H1 (cell line): ENCODE results near the gene ZNF789. TPM values are rescaled to one million over a fixed set of nuclear protein-coding genes. Genes with fewer than 3 reads are reported as not detected.

Source experiments
- CTCF ChIA-PET: fragments of 300-600 bp; sonication (Branson Sonifier 250); formaldehyde crosslinking; loops from one replicate; lab custom pipeline; 2021; ENCODE audit not compliant: partially characterized antibody; lab: Charles Lee
- POLR2A ChIA-PET: fragments of 300-600 bp; sonication (Branson Sonifier 250); formaldehyde crosslinking; loops from one replicate; lab custom pipeline; 2021; ENCODE audit warnings: inconsistent platforms; ENCODE audit not compliant: partially characterized antibody; lab: Charles Lee
- DNase-seq, 2 experiments: peaks; one replicate each; pipeline versions ENCODE4 v3.0.0 to v3.0.0-alpha.2; 2010 to 2022; ENCODE audit warnings: low spot score in 2 of 2, low read depth in 1 of 2, mixed read lengths in 1 of 2
- FAIRE-seq: peaks from 2 replicates; lab custom pipeline; 2011; peaks lifted over from hg19 to GRCh38; lab: Jason Lieb, UNC
- H2AFZ ChIP-seq: 2 replicates; pipeline ENCODE4 v1.8.1; 2012; ENCODE audit warnings: low read length, inconsistent platforms
- H2AK5ac ChIP-seq: 2 replicates; pipeline ENCODE4 v1.6.1; 2013; ENCODE audit warnings: low read depth, low read length
- H2BK120ac ChIP-seq: replicated peaks from 2 replicates; pipeline ENCODE3; 2013; ENCODE audit warnings: low read depth, low read length, inconsistent platforms
- H2BK12ac ChIP-seq: 2 replicates; pipeline ENCODE4 v1.6.1; 2013; ENCODE audit warnings: low read depth, low read length
- H2BK15ac ChIP-seq: 2 replicates; pipeline ENCODE4 v1.6.1; 2013; ENCODE audit warnings: low read length
- H2BK20ac ChIP-seq: 2 replicates; pipeline ENCODE4 v1.6.1; 2013; ENCODE audit warnings: low read length
- H2BK5ac ChIP-seq: 2 replicates; pipeline ENCODE4 v1.6.1; 2013; ENCODE audit warnings: low read depth, low read length
- H3K14ac ChIP-seq: 2 replicates; pipeline ENCODE4 v1.6.1; 2013; ENCODE audit warnings: inconsistent platforms; ENCODE audit not compliant: insufficient read length
- H3K18ac ChIP-seq: 2 replicates; pipeline ENCODE4 v1.6.1; 2013; ENCODE audit warnings: low read length; ENCODE audit errors: extremely low read depth
- H3K23ac ChIP-seq: 2 replicates; pipeline ENCODE4 v1.6.1; 2013; ENCODE audit warnings: inconsistent platforms; ENCODE audit not compliant: insufficient read length
- H3K23me2 ChIP-seq: 2 replicates; pipeline ENCODE4 v1.6.1; 2013; ENCODE audit warnings: low read depth, low read length
- H3K27ac ChIP-seq: 2 replicates; pipeline ENCODE4 v1.6.1; 2011; ENCODE audit warnings: low read depth, low read length, inconsistent platforms
- H3K27me3 ChIP-seq, 4 experiments: replicated peaks in 1 of 4; 1 replicate in 1 of 4; 2 replicates in 3 of 4; pipeline versions ENCODE4 v1.6.1 to v1.8.1; 2011 to 2013; ENCODE audit warnings: low read length in 3 of 4, mild to moderate bottlenecking in 3 of 4, inconsistent platforms in 2 of 4, mixed read lengths in 2 of 4, moderate library complexity in 1 of 4; ENCODE audit not compliant: control insufficient read depth in 3 of 4, insufficient read depth in 3 of 4; ENCODE audit errors: extremely low read depth in 1 of 4
- H3K36me3 ChIP-seq, 4 experiments: 2 replicates each; pipeline versions ENCODE4 v1.6.1 to v1.8.1; 2011 to 2013; ENCODE audit warnings: mild to moderate bottlenecking in 4 of 4, low read length in 3 of 4, moderate library complexity in 2 of 4, control low read depth in 1 of 4, inconsistent platforms in 1 of 4; ENCODE audit not compliant: insufficient read depth in 4 of 4, control insufficient read depth in 2 of 4
- H3K4ac ChIP-seq: replicated peaks from 2 replicates; pipeline ENCODE3; 2013; ENCODE audit warnings: low read length, low read depth, mixed read lengths, inconsistent platforms; ENCODE audit not compliant: insufficient read length
- H3K4me1 ChIP-seq, 4 experiments: replicated peaks in 1 of 4; 1 replicate in 1 of 4; 2 replicates in 3 of 4; pipeline versions ENCODE4 v1.6.1 to v1.8.1; 2011 to 2013; ENCODE audit warnings: low read length in 3 of 4, inconsistent platforms in 2 of 4, mixed read lengths in 1 of 4; ENCODE audit not compliant: insufficient read depth in 4 of 4, control insufficient read depth in 3 of 4
- H3K4me2 ChIP-seq, 2 experiments: 2 replicates each; pipeline versions ENCODE4 v1.6.1 to v1.8.1; 2011 to 2013; ENCODE audit warnings: low read depth in 2 of 2, low read length in 2 of 2, control low read depth in 1 of 2, inconsistent platforms in 1 of 2, mild to moderate bottlenecking in 1 of 2; ENCODE audit not compliant: insufficient read depth in 1 of 2
- H3K4me3 ChIP-seq, 4 experiments: fragments of 200-600, 300-600 bp in 1 of 4; sonication (generic), shearing (Covaris generic), sonication (Bioruptor Twin) in 1 of 4; 2 replicates each; pipeline versions ENCODE4 v1.5.1 to v1.8.1; 2011 to 2016; ENCODE audit warnings: low read length in 4 of 4, low read depth in 3 of 4, control low read depth in 2 of 4, inconsistent platforms in 2 of 4, mild to moderate bottlenecking in 2 of 4, mixed read lengths in 1 of 4, moderate library complexity in 1 of 4; ENCODE audit not compliant: insufficient read depth in 2 of 4; ENCODE audit errors: extremely low read depth in 1 of 4
- H3K56ac ChIP-seq: replicated peaks from 2 replicates; pipeline ENCODE3; 2013; ENCODE audit warnings: low read depth, mild to moderate bottlenecking, mixed read lengths, low read length, inconsistent platforms; ENCODE audit not compliant: insufficient read length
- H3K79me1 ChIP-seq: 2 replicates; pipeline ENCODE4 v1.6.1; 2013; ENCODE audit warnings: low read depth, low read length, control low read depth
- H3K79me2 ChIP-seq, 2 experiments: 2 replicates each; pipeline versions ENCODE4 v1.6.1 to v1.8.1; 2012 to 2013; ENCODE audit warnings: low read length in 2 of 2, mild to moderate bottlenecking in 2 of 2, inconsistent platforms in 1 of 2; ENCODE audit not compliant: insufficient read depth in 2 of 2, control insufficient read depth in 1 of 2
- H3K9ac ChIP-seq, 4 experiments: replicated peaks in 1 of 4; 1 replicate in 1 of 4; 2 replicates in 3 of 4; pipeline versions ENCODE4 v1.6.1 to v1.8.1; 2011 to 2013; ENCODE audit warnings: low read depth in 3 of 4, low read length in 3 of 4, control low read depth in 2 of 4, mild to moderate bottlenecking in 2 of 4, moderate library complexity in 2 of 4, inconsistent platforms in 1 of 4; ENCODE audit errors: extremely low read depth in 1 of 4
- H3K9me3 ChIP-seq, 2 experiments: 2 replicates each; pipeline versions ENCODE4 v1.6.1 to v1.8.1; 2012 to 2013; ENCODE audit warnings: mild to moderate bottlenecking in 2 of 2, moderate library complexity in 2 of 2, control low read depth in 1 of 2, inconsistent platforms in 1 of 2, low read depth in 1 of 2, low read length in 1 of 2, mixed read lengths in 1 of 2; ENCODE audit not compliant: insufficient read depth in 2 of 2
- H4K20me1 ChIP-seq, 2 experiments: replicated peaks in 1 of 2; 2 replicates each; pipeline versions ENCODE3 to v1.8.1; 2011 to 2013; ENCODE audit warnings: inconsistent platforms in 2 of 2, low read length in 2 of 2, mild to moderate bottlenecking in 1 of 2; ENCODE audit not compliant: insufficient read depth in 2 of 2, control insufficient read depth in 1 of 2
- H4K5ac ChIP-seq: 2 replicates; pipeline ENCODE4 v1.6.1; 2013; ENCODE audit warnings: low read length, low read depth, mixed read lengths, inconsistent platforms; ENCODE audit not compliant: insufficient read length
- H4K8ac ChIP-seq: 2 replicates; pipeline ENCODE4 v1.8.0; 2013; ENCODE audit warnings: mild to moderate bottlenecking, moderate library complexity, low read length, inconsistent platforms; ENCODE audit not compliant: insufficient read depth; ENCODE audit errors: extremely low read depth
- H4K91ac ChIP-seq: replicated peaks from 2 replicates; pipeline ENCODE3; 2013; ENCODE audit warnings: low read length, mixed read lengths, inconsistent platforms; ENCODE audit not compliant: insufficient read length
- SP2 ChIP-seq: IDR thresholded peaks from 2 replicates; pipeline ENCODE4 v1.6.1; 2012; ENCODE audit warnings: mild to moderate bottlenecking, low read length, inconsistent platforms
- WGBS, 2 experiments: shearing (Covaris generic) in 1 of 2; methylation state at CpG; one replicate each; pipeline versions ENCODE4 v1.1.6 to v1.1.7; 2013 to 2015; ENCODE audit warnings: low lambda C conversion rate in 2 of 2, mixed read lengths in 2 of 2, inconsistent platforms in 1 of 2, low coverage in 1 of 2, missing lambda C conversion rate in 1 of 2; ENCODE audit not compliant: insufficient replicate concordance in 2 of 2, insufficient coverage in 1 of 2, insufficient read length in 1 of 2; ENCODE audit errors: extremely low coverage in 1 of 2, missing lambda C conversion rate in 1 of 2; 5-methylcytosine and 5-hydroxymethylcytosine counted together
- polyA plus RNA-seq, 7 experiments: library from polyadenylated mRNA; depleted of rRNA in 3 of 7; stranded (reverse) in 5 of 7; unstranded in 2 of 7; fragments of >200 nt in 5 of 7; fragments of 200-250 nt in 2 of 7; gene quantifications; 1 replicate in 5 of 7; 2 replicates in 1 of 7; 4 replicates in 1 of 7; pipeline versions ENCODE4 v1.2.1 to v1.2.3, GENCODE V29; 2011 to 2013; ENCODE audit warnings: missing spikeins in 2 of 7, mixed read lengths in 2 of 7
- total RNA-seq: library from RNA; stranded (reverse); fragmentation: NEBNext Ultra II Directional; extraction: Animal tissue kit (Norgen Biotek cat#: 25700); gene quantifications from 2 replicates; pipeline ENCODE4 v1.2.1, GENCODE V29; 2021

The ZNF789 gene
- total and polyA plus RNA-seq, 2 of the 8 experiments (the other 6 are each of a cell fraction or from before 2014, with no cell fraction given): 11.4 to 12.5 TPM

GRCh38 chr7:99514050-99514449 is 41.4 kb downstream of the ZNF789 start:
- no peak overlapping the region for H2BK20ac ChIP-seq
- H3K4me1 ChIP-seq: no peaks in the 10 kb centered on the region
- H4K8ac ChIP-seq: no peak overlapping the region
- no peak overlapping the region for H2AK5ac ChIP-seq
- whole genome bisulfite sequencing, 2 experiments: 95% methylated on average over 1 of the region's 1 CpG; no CpG with 5 or more reads in 1 of the 2 experiments
- no peaks in the 10 kb centered on the region for H3K79me1 ChIP-seq
- H3K56ac ChIP-seq: no peak overlapping the region
- H3K4me3 ChIP-seq: no peak overlapping the region
- H3K9ac ChIP-seq: no peak overlapping the region
- H3K27ac ChIP-seq: no peak overlapping the region
- no peak overlapping the region for H2BK15ac ChIP-seq
- no peaks in the 10 kb centered on the region for H3K23me2 ChIP-seq
- no peak overlapping the region for H2AFZ ChIP-seq
- H4K5ac ChIP-seq: no peak overlapping the region
- no peaks in the 10 kb centered on the region for H3K27me3 ChIP-seq
- H3K79me2 ChIP-seq: peaks cover 0 to 8% of the 10 kb centered on the region in 2 experiments; a peak in 2 of 4 replicates
- H4K91ac ChIP-seq: no peak overlapping the region
- H3K23ac ChIP-seq: no peak overlapping the region
- POLR2A ChIA-PET: interaction anchor here (1.2 to 2.9 kb wide), 2 partner anchors 12 to 102 kb away, joined by 4 to 10 read pairs; partner anchors contain the start of gene ZSCAN25
- no peak overlapping the region for H3K18ac ChIP-seq
- no peak overlapping the region for H3K4me2 ChIP-seq
- H2BK120ac ChIP-seq: no peak overlapping the region
- H3K4ac ChIP-seq: no peak overlapping the region
- CTCF ChIA-PET: interaction anchor here (1.4 to 4.3 kb wide), 2 partner anchors 11 to 108 kb away, joined by 3 to 24 read pairs; no protein-coding TSS in a partner anchor
- H3K36me3 ChIP-seq: peaks cover 6 to 28% (median 14%) of the 10 kb centered on the region in 4 experiments; a peak in 7 of 8 replicates
- no peak overlapping the region for H2BK5ac ChIP-seq
- peaks cover 0 to 4% of the 10 kb centered on the region in 2 experiments for H4K20me1 ChIP-seq
- no peak for DNase-seq
- FAIRE-seq: no peak
- H3K9me3 ChIP-seq: no peaks in the 10 kb centered on the region
- H2BK12ac ChIP-seq: no peak overlapping the region
- H3K14ac ChIP-seq: no peak overlapping the region
- no peak for TF ChIP-seq SP2
